HCT116 (cell line): ENCODE measurements around the gene KCNH2.

Source experiments
- CTCF ChIP-seq, 3 experiments: fragments of 200-600 bp in 1 of 3; sonication (generic) in 1 of 3; IDR thresholded peaks in 2 of 3; conservative IDR thresholded peaks in 1 of 3; 2 replicates each; pipeline ENCODE4 v1.5.1; 2012 to 2017; ENCODE audit warnings: low read depth in 2 of 3, low read length in 2 of 3, antibody characterized with exemption in 1 of 3, borderline replicate concordance in 1 of 3, control low read depth in 1 of 3, mild to moderate bottlenecking in 1 of 3, mixed read lengths in 1 of 3, mixed run types in 1 of 3, moderate library complexity in 1 of 3; ENCODE audit not compliant: insufficient read depth in 1 of 3
- MAX ChIP-seq: IDR thresholded peaks from 2 replicates; pipeline ENCODE4 v1.6.1; 2012
- POLR2A ChIP-seq: IDR thresholded peaks from 2 replicates; pipeline ENCODE4 v1.7.0; 2011; ENCODE audit warnings: borderline replicate concordance; ENCODE audit not compliant: insufficient read depth, insufficient read length; ENCODE audit errors: extremely low read depth
- RAD21 ChIP-seq: IDR thresholded peaks from 2 replicates; pipeline ENCODE4 v1.6.1; 2012; ENCODE audit warnings: low read depth, mild to moderate bottlenecking
- SRF ChIP-seq: IDR thresholded peaks from 2 replicates; pipeline ENCODE4 v1.6.1; 2012; ENCODE audit warnings: low read depth
- YY1 ChIP-seq: IDR thresholded peaks from 2 replicates; pipeline ENCODE4 v1.6.1; 2011; ENCODE audit warnings: low read length, low read depth, moderate library complexity, mild to moderate bottlenecking; ENCODE audit not compliant: insufficient replicate concordance; ENCODE audit errors: extremely low read depth
- TF ChIP-seq, protein P1 (sequence below): IDR thresholded peaks from 2 replicates; pipeline ENCODE4 v1.6.1; 2012; ENCODE audit warnings: low read depth

DNA sequence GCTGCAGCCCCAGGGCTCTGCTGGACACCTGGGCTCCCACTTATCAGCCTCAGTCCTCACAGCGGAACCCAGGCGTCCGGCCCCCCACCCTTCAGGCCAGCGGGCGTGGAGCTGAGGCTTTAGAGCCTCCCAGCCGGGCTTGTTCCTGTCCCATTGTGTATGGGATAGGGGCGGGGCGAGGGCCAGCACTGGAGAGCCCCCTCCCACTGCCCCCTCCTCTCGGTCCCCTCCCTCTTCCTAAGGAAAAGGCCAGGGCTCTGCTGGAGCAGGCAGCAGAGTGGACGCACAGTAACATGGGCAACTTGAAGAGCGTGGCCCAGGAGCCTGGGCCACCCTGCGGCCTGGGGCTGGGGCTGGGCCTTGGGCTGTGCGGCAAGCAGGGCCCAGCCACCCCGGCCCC, 15.4 kb upstream of the KCNH2 start:
- TF ChIP-seq MAX, result no peak
- TF ChIP-seq CTCF (IDR thresholded peaks at IDR 0.05 in 2 of 3, conservative IDR thresholded peaks at IDR 0.05 in 1 of 3; ENCODE audit: borderline replicate concordance in 1 of 3, insufficient read depth in 1 of 3, low read depth in 2 of 3, low read length in 2 of 3), result no peak
- TF ChIP-seq, protein P1, sequence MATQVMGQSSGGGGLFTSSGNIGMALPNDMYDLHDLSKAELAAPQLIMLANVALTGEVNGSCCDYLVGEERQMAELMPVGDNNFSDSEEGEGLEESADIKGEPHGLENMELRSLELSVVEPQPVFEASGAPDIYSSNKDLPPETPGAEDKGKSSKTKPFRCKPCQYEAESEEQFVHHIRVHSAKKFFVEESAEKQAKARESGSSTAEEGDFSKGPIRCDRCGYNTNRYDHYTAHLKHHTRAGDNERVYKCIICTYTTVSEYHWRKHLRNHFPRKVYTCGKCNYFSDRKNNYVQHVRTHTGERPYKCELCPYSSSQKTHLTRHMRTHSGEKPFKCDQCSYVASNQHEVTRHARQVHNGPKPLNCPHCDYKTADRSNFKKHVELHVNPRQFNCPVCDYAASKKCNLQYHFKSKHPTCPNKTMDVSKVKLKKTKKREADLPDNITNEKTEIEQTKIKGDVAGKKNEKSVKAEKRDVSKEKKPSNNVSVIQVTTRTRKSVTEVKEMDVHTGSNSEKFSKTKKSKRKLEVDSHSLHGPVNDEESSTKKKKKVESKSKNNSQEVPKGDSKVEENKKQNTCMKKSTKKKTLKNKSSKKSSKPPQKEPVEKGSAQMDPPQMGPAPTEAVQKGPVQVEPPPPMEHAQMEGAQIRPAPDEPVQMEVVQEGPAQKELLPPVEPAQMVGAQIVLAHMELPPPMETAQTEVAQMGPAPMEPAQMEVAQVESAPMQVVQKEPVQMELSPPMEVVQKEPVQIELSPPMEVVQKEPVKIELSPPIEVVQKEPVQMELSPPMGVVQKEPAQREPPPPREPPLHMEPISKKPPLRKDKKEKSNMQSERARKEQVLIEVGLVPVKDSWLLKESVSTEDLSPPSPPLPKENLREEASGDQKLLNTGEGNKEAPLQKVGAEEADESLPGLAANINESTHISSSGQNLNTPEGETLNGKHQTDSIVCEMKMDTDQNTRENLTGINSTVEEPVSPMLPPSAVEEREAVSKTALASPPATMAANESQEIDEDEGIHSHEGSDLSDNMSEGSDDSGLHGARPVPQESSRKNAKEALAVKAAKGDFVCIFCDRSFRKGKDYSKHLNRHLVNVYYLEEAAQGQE, result no peak
- no peak for TF ChIP-seq SRF
- no peak for TF ChIP-seq RAD21
- TF ChIP-seq YY1, result no peak
- TF ChIP-seq POLR2A, result no peak
